ENCODE measurements around the gene UBE2Q2.
A peak's percentile ranks its signal among the peaks of the same experiment; 100 is the strongest.
"Not testable (repeated sequence)": the region's sequence is repeated elsewhere in the genome, so short reads cannot be mapped to it uniquely, and the experiment has no call there.

The UBE2Q2 gene

DNA sequence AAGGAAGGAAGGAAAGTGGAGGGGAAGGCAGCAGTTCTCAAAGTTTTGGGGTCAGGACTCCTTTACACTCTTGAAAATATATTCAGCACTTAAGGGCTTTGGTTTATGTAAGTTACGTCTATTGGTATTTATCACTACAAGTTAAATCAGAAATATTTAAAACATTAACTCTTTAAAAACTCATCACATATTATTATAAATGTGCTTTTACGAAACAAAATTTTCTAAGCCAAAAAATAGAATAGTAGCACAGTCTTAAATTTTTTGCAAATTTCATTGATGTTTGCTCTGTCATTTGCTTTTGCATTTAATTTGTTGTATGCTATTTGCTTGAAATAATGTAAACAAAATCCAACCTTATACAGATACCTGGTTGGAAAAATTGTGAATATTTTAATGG is 7.5 kb downstream of the UBE2Q2 start:
- Histone ChIP-seq H2AK5ac (ENCODE audit: low read length, severe bottlenecking) (no peak overlapping the region), H3K27me3 (ENCODE audit: control insufficient read depth in 1 of 2, insufficient read depth in 1 of 2, low read length in 2 of 2) (no peaks in the 10 kb centered on the region), H3K4me2 (ENCODE audit: low read length, poor library complexity, severe bottlenecking) (no peak overlapping the region), H2BK12ac (ENCODE audit: low read length in 2 of 2) (no peak overlapping the region), H3K27ac (ENCODE audit: low read length, poor library complexity, severe bottlenecking) (no peak overlapping the region), H3K4me1 (ENCODE audit: control insufficient read depth, insufficient read depth, low read depth, low read length) (peaks cover 6% of the 10 kb centered on the region), H3K18ac (ENCODE audit: low read depth in 1 of 2, low read length in 2 of 2) (no peak overlapping the region), H2BK15ac (ENCODE audit: low read depth, poor library complexity, severe bottlenecking) (no peak overlapping the region), H3K36me3 (ENCODE audit: control insufficient read depth in 1 of 2, insufficient read depth in 2 of 2, low read depth in 1 of 2, low read length in 2 of 2) (peaks cover 3 to 16% of the 10 kb centered on the region in 2 experiments), H3K9me3 (ENCODE audit: control insufficient read depth, low read length) (no peaks in the 10 kb centered on the region), H2AFZ (ENCODE audit: low read depth, low read length) (no peak overlapping the region), H3K23ac (ENCODE audit: low read length in 2 of 2) (no peak overlapping the region), H2BK120ac (ENCODE audit: low read depth, low read length) (no peak overlapping the region), H3K4ac (ENCODE audit: low read depth in 1 of 2, low read length in 2 of 2) (no peak overlapping the region), H4K8ac (ENCODE audit: low read length) (no peak overlapping the region), H3K9ac (ENCODE audit: low read length) (no peak overlapping the region), H3K14ac (ENCODE audit: low read length in 2 of 2) (no peak overlapping the region), H4K91ac (ENCODE audit: low read length) (no peak overlapping the region), H2BK5ac (ENCODE audit: low read depth, low read length, poor library complexity, severe bottlenecking) (no peak overlapping the region), H3K79me1 (replicated peaks; ENCODE audit: low read length, poor library complexity, severe bottlenecking) (peaks cover 5% of the 10 kb centered on the region), H3K4me3 (ENCODE audit: insufficient read depth in 1 of 2, low read depth in 1 of 2, low read length in 2 of 2) (no peak overlapping the region)
- no peak for DNase-seq
- no CpG with 5 or more reads among the region's 2 CpGs for WGBS

DNA sequence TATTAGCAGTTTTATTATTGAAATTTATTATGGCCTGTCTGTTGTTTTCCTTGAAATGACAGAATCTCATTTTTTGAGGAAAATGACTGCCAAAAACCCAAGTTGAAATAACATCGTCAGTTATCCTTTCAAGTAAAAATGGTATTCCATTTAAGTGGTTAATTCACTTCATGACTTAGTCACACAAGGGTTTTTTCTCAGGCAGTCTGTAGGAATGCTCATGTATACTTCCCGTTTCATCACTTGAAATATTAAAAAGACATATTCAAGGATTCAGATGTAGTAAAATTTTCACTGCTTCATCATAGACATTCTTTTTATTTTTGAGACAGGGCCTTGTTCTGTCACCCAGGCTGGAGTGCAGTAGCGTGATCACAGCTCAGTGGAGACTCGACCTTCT is 8.3 kb downstream of the UBE2Q2 start:
- peaks cover 0 to 19% of the 10 kb centered on the region in 2 experiments for H3K36me3 ChIP-seq (ENCODE audit: control insufficient read depth in 1 of 2, insufficient read depth in 2 of 2, low read depth in 1 of 2, low read length in 2 of 2)
- WGBS = 97% methylated on average over 2 of the region's 4 CpGs
- not testable (repeated sequence) for H3K9me3 ChIP-seq (ENCODE audit: control insufficient read depth, low read length); H2BK12ac ChIP-seq (ENCODE audit: low read length in 2 of 2); H4K8ac ChIP-seq (ENCODE audit: low read length); H3K9ac ChIP-seq (ENCODE audit: low read length); H3K4me2 ChIP-seq (ENCODE audit: low read length, poor library complexity, severe bottlenecking); H3K27ac ChIP-seq (ENCODE audit: low read length, poor library complexity, severe bottlenecking); H2AFZ ChIP-seq (ENCODE audit: low read depth, low read length); DNase-seq; H3K18ac ChIP-seq (ENCODE audit: low read depth in 1 of 2, low read length in 2 of 2); H3K4me3 ChIP-seq (ENCODE audit: insufficient read depth in 1 of 2, low read depth in 1 of 2, low read length in 2 of 2); H2BK5ac ChIP-seq (ENCODE audit: low read depth, low read length, poor library complexity, severe bottlenecking); H3K4ac ChIP-seq (ENCODE audit: low read depth in 1 of 2, low read length in 2 of 2); H2BK15ac ChIP-seq (ENCODE audit: low read depth, poor library complexity, severe bottlenecking); H2AK5ac ChIP-seq (ENCODE audit: low read length, severe bottlenecking); H4K91ac ChIP-seq (ENCODE audit: low read length); H3K27me3 ChIP-seq (ENCODE audit: control insufficient read depth in 1 of 2, insufficient read depth in 1 of 2, low read length in 2 of 2); H3K79me1 ChIP-seq (replicated peaks; ENCODE audit: low read length, poor library complexity, severe bottlenecking); H3K4me1 ChIP-seq (ENCODE audit: control insufficient read depth, insufficient read depth, low read depth, low read length); H3K14ac ChIP-seq (ENCODE audit: low read length in 2 of 2); H2BK120ac ChIP-seq (ENCODE audit: low read depth, low read length); H3K23ac ChIP-seq (ENCODE audit: low read length in 2 of 2)

DNA sequence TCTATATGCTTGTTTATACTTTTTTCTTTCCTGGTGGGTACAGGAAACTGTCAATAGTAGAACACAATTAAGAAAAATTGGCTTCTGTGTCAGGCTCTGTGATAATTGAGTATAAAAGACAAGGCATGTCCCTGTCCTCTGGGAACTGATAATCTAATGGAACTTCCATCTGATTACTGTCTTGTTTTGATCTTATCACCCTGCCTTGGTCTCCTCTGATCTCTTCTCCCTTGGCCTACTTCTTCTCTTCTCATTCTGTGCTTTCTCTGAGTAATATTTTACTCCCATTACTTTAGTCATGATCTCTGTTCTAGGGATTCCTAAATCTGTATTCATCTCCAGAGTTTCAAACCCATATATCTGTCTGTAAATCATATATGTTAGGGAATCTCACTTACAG is 14.6 kb downstream of the UBE2Q2 start:
- no peak overlapping the region for H3K4me3 ChIP-seq (ENCODE audit: insufficient read depth in 1 of 2, low read depth in 1 of 2, low read length in 2 of 2)
- H3K36me3 ChIP-seq (ENCODE audit: control insufficient read depth in 1 of 2, insufficient read depth in 2 of 2, low read depth in 1 of 2, low read length in 2 of 2) = peaks cover 7 to 41% of the 10 kb centered on the region in 2 experiments
- no peak overlapping the region for H4K8ac ChIP-seq (ENCODE audit: low read length)
- no peaks in the 10 kb centered on the region for H3K27me3 ChIP-seq (ENCODE audit: control insufficient read depth in 1 of 2, insufficient read depth in 1 of 2, low read length in 2 of 2)
- H3K14ac ChIP-seq (ENCODE audit: low read length in 2 of 2) = no peak overlapping the region
- DNase-seq = no peak
- no peaks in the 10 kb centered on the region for H3K9me3 ChIP-seq (ENCODE audit: control insufficient read depth, low read length)
- H2BK5ac ChIP-seq (ENCODE audit: low read depth, low read length, poor library complexity, severe bottlenecking) = no peak overlapping the region
- no peak overlapping the region for H3K27ac ChIP-seq (ENCODE audit: low read length, poor library complexity, severe bottlenecking)
- H2BK120ac ChIP-seq (ENCODE audit: low read depth, low read length) = no peak overlapping the region
- no peak overlapping the region for H2AFZ ChIP-seq (ENCODE audit: low read depth, low read length)
- H4K91ac ChIP-seq (ENCODE audit: low read length) = no peak overlapping the region
- no peak overlapping the region for H2BK15ac ChIP-seq (ENCODE audit: low read depth, poor library complexity, severe bottlenecking)
- H3K9ac ChIP-seq (ENCODE audit: low read length) = no peak overlapping the region
- no peak overlapping the region for H3K4ac ChIP-seq (ENCODE audit: low read depth in 1 of 2, low read length in 2 of 2)
- H2AK5ac ChIP-seq (ENCODE audit: low read length, severe bottlenecking) = no peak overlapping the region
- no peak overlapping the region for H3K23ac ChIP-seq (ENCODE audit: low read length in 2 of 2)
- no peak overlapping the region for H3K4me2 ChIP-seq (ENCODE audit: low read length, poor library complexity, severe bottlenecking)
- H3K4me1 ChIP-seq (ENCODE audit: control insufficient read depth, insufficient read depth, low read depth, low read length) = peaks cover 3% of the 10 kb centered on the region
- no peak overlapping the region for H3K18ac ChIP-seq (ENCODE audit: low read depth in 1 of 2, low read length in 2 of 2)
- no peak overlapping the region for H2BK12ac ChIP-seq (ENCODE audit: low read length in 2 of 2)
- H3K79me1 ChIP-seq (replicated peaks; ENCODE audit: low read length, poor library complexity, severe bottlenecking) = peaks cover 27% of the 10 kb centered on the region

DNA sequence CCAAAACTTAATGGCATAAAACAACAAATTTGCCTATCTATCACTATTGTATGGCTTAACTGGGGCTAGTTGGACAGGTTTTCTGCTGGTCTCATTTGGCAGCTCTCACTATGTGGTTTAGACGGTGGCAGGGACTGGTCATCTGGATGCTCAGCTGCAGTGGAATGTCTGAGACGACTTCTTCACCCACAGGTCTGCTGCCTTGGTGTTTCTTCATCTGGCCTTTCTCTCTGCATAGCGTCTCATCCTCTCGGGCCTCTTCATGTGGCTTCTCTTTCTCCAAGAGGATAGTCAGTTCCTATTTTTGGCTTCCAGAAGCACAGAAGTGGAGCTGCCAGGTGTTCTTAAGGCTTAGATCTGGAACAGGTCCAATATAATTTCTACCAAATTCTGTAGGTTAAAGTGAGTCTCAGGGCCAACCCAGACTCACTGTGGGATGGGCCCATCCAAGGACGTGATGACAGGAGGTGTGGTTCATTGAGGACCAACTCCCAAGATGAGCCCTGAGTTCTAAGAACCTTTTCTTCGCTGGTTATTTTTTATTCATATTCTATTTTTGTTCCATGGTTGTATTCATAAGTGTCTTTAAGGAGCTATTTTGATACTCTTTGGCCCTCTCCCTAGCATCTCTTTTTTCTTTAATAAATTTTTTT is 18.6 kb downstream of the UBE2Q2 start:
- H4K91ac ChIP-seq (ENCODE audit: low read length) = no peak overlapping the region
- H2AK5ac ChIP-seq (ENCODE audit: low read length, severe bottlenecking) = no peak overlapping the region
- no peaks in the 10 kb centered on the region for H3K9me3 ChIP-seq (ENCODE audit: control insufficient read depth, low read length)
- no peak overlapping the region for H2BK12ac ChIP-seq (ENCODE audit: low read length in 2 of 2)
- DNase-seq = no peak
- H3K27ac ChIP-seq (ENCODE audit: low read length, poor library complexity, severe bottlenecking) = no peak overlapping the region
- H3K36me3 ChIP-seq (ENCODE audit: control insufficient read depth in 1 of 2, insufficient read depth in 2 of 2, low read depth in 1 of 2, low read length in 2 of 2) = peaks cover 7 to 26% of the 10 kb centered on the region in 2 experiments
- H3K23ac ChIP-seq (ENCODE audit: low read length in 2 of 2) = no peak overlapping the region
- WGBS = 95% methylated on average over 5 of the region's 6 CpGs
- no peak overlapping the region for H3K4me3 ChIP-seq (ENCODE audit: insufficient read depth in 1 of 2, low read depth in 1 of 2, low read length in 2 of 2)
- H2BK15ac ChIP-seq (ENCODE audit: low read depth, poor library complexity, severe bottlenecking) = no peak overlapping the region
- H2BK5ac ChIP-seq (ENCODE audit: low read depth, low read length, poor library complexity, severe bottlenecking) = no peak overlapping the region
- H3K4ac ChIP-seq (ENCODE audit: low read depth in 1 of 2, low read length in 2 of 2) = no peak overlapping the region
- H3K14ac ChIP-seq (ENCODE audit: low read length in 2 of 2) = no peak overlapping the region
- H3K4me1 ChIP-seq (ENCODE audit: control insufficient read depth, insufficient read depth, low read depth, low read length) = no peaks in the 10 kb centered on the region
- no peak overlapping the region for H3K18ac ChIP-seq (ENCODE audit: low read depth in 1 of 2, low read length in 2 of 2)
- no peak overlapping the region for H3K9ac ChIP-seq (ENCODE audit: low read length)
- H3K4me2 ChIP-seq (ENCODE audit: low read length, poor library complexity, severe bottlenecking) = no peak overlapping the region
- H2BK120ac ChIP-seq (ENCODE audit: low read depth, low read length) = peak overlapping the region; percentile 73
- H3K27me3 ChIP-seq (ENCODE audit: control insufficient read depth in 1 of 2, insufficient read depth in 1 of 2, low read length in 2 of 2) = no peaks in the 10 kb centered on the region
- H2AFZ ChIP-seq (ENCODE audit: low read depth, low read length) = no peak overlapping the region
- H3K79me1 ChIP-seq (replicated peaks; ENCODE audit: low read length, poor library complexity, severe bottlenecking) = peaks cover 28% of the 10 kb centered on the region
- H4K8ac ChIP-seq (ENCODE audit: low read length) = peak overlapping the region; percentile 49

Measured in mesenchymal stem cell (in vitro differentiated cells and primary cell).